RWPE2 (cell line): Measurements from ENCODE around the gene CDHR1.
"Not testable (repeated sequence)": the region's sequence is repeated elsewhere in the genome, so short reads cannot be mapped to it uniquely, and the experiment has no call there.

Experiments
- ATAC-seq: fragments of 200-7000 bp; cut with Tn5 transposase; 3 replicates; pipeline ENCODE4 v1.9.1; 2021; ENCODE audit warnings: low read depth
- DNase-seq: peaks from one replicate; pipeline ENCODE4 v3.0.0-alpha.2; 2020; ENCODE audit warnings: low spot score
- H3K27ac ChIP-seq: fragments of 450-650 bp; 2 replicates; pipeline ENCODE4 v1.5.1; 2017; ENCODE audit warnings: mild to moderate bottlenecking; ENCODE audit not compliant: poor library complexity, severe bottlenecking
- H3K27me3 ChIP-seq: fragments of 250-450 bp; sonication (Bioruptor Pico); 2 replicates; pipeline ENCODE4 v1.5.1; 2021; ENCODE audit warnings: mild to moderate bottlenecking, moderate library complexity; ENCODE audit not compliant: insufficient read depth, poor library complexity, severe bottlenecking
- H3K36me3 ChIP-seq: fragments of 250-450 bp; sonication (Bioruptor Pico); 2 replicates; pipeline ENCODE4 v1.5.1; 2020; ENCODE audit warnings: low read depth, mild to moderate bottlenecking, moderate library complexity
- H3K4me1 ChIP-seq: fragments of 250-450 bp; sonication (Bioruptor Pico); 2 replicates; pipeline ENCODE4 v1.5.1; 2021; ENCODE audit warnings: mild to moderate bottlenecking, moderate library complexity; ENCODE audit not compliant: insufficient read depth, poor library complexity, severe bottlenecking
- H3K4me3 ChIP-seq: fragments of 250-450 bp; sonication (Bioruptor Pico); 2 replicates; pipeline ENCODE4 v1.5.1; 2021; ENCODE audit warnings: mild to moderate bottlenecking, moderate library complexity; ENCODE audit not compliant: severe bottlenecking
- H3K9me3 ChIP-seq: fragments of 250-450 bp; sonication (Bioruptor Pico); 2 replicates; pipeline ENCODE4 v1.5.1; 2021; ENCODE audit warnings: mild to moderate bottlenecking, moderate library complexity; ENCODE audit not compliant: severe bottlenecking
- CTCF ChIP-seq: fragments of 450-650 bp; IDR thresholded peaks from one replicate; pipeline ENCODE4 v1.5.1; 2017; ENCODE audit warnings: mild to moderate bottlenecking, moderate library complexity; ENCODE audit not compliant: poor library complexity, severe bottlenecking

CDHR1 gene

GRCh38 chr10:84178160-84178609 is 16.2 kb upstream of the CDHR1 start:
- no peaks in the 10 kb centered on the region for H3K36me3 ChIP-seq
- H3K4me1 ChIP-seq = peaks cover 17% of the 10 kb centered on the region
- no peak for ATAC-seq
- H3K27me3 ChIP-seq = no peaks in the 10 kb centered on the region
- H3K4me3 ChIP-seq = no peak overlapping the region
- no peaks in the 10 kb centered on the region for H3K9me3 ChIP-seq
- DNase-seq = no peak
- H3K27ac ChIP-seq = peak overlapping the region; percentile 67
- no peak for TF ChIP-seq CTCF

GRCh38 chr10:84179059-84179710 is 15.2 kb upstream of the CDHR1 start:
- Histone ChIP-seq H3K4me3 (no peak overlapping the region), H3K27me3 (no peaks in the 10 kb centered on the region), H3K4me1 (peaks cover 17% of the 10 kb centered on the region), H3K9me3 (no peaks in the 10 kb centered on the region), H3K36me3 (no peaks in the 10 kb centered on the region), H3K27ac (peak overlapping the region; percentile 67)
- TF ChIP-seq CTCF = no peak
- peak; percentile 97 for DNase-seq
- ATAC-seq = peak; percentile 95

- ATAC-seq = not testable (repeated sequence)
Measured at GRCh38 chr10:84180386-84180785, 14.0 kb upstream of the CDHR1 start.

GRCh38 chr10:84181631-84182030 is 12.7 kb upstream of the CDHR1 start:
- H3K4me3 ChIP-seq = no peak overlapping the region
- peaks cover 17% of the 10 kb centered on the region for H3K4me1 ChIP-seq
- H3K36me3 ChIP-seq = no peaks in the 10 kb centered on the region
- H3K9me3 ChIP-seq = no peaks in the 10 kb centered on the region
- no peak for TF ChIP-seq CTCF
- DNase-seq (no peak), ATAC-seq (no peak)
- no peak overlapping the region for H3K27ac ChIP-seq
- H3K27me3 ChIP-seq = no peaks in the 10 kb centered on the region

More at GRCh38 chr10:84180386-84180785, 14.0 kb upstream of the CDHR1 start:
- Histone ChIP-seq H3K27ac (peak overlapping the region; percentile 67), H3K4me1 (peaks cover 17% of the 10 kb centered on the region)
- not testable (repeated sequence) for DNase-seq, H3K4me3 ChIP-seq, H3K27me3 ChIP-seq, H3K9me3 ChIP-seq, H3K36me3 ChIP-seq

- TF ChIP-seq CTCF = no peak
- Histone ChIP-seq H3K27me3 (no peaks in the 10 kb centered on the region), H3K4me3 (no peak overlapping the region), H3K4me1 (peaks cover 5% of the 10 kb centered on the region), H3K27ac (no peak overlapping the region), H3K36me3 (no peaks in the 10 kb centered on the region), H3K9me3 (no peaks in the 10 kb centered on the region)
- ATAC-seq (no peak; the same call in 2 of the 3 replicates), DNase-seq (no peak)
Measured at GRCh38 chr10:84184517-84184916, 9.8 kb upstream of the CDHR1 start.
